Activated B cell treated with CpG ODN at 0.5 μM for 24 hours (primary cell): ENCODE measurements around the gene COL4A1. TPM values are rescaled to one million over a fixed set of nuclear protein-coding genes. Genes with fewer than 3 reads are reported as not detected.

Experiments
- ATAC-seq: fragments of 200-7000 bp; cut with Tn5 transposase; one replicate; pipeline ENCODE4 v1.10.0; 2021; ENCODE audit warnings: low read depth, mild to moderate bottlenecking, moderate library complexity
- CTCF ChIA-PET: fragments of 350-600 bp; sonication (Branson Sonifier 250); formaldehyde crosslinking; loops from one replicate; lab custom pipeline; 2021; ENCODE audit warnings: antibody characterized with exemption; lab: Charles Lee
- POLR2A ChIA-PET: fragments of 350-600 bp; sonication (Branson Sonifier 250); formaldehyde crosslinking; loops from one replicate; lab custom pipeline; 2021; ENCODE audit warnings: antibody characterized with exemption; lab: Charles Lee
- DNase-seq: peaks from one replicate; pipeline ENCODE4 v3.0.0; 2022
- H3K27ac Mint-ChIP-seq: one replicate; pipeline ENCODE4 v1.8.0; 2020; ENCODE audit warnings: mixed read lengths
- H3K27me3 Mint-ChIP-seq: one replicate; pipeline ENCODE4 v1.8.0; 2021; ENCODE audit warnings: mixed read lengths
- H3K36me3 Mint-ChIP-seq: one replicate; pipeline ENCODE4 v1.8.0; 2021; ENCODE audit warnings: low read depth, mixed read lengths
- H3K4me1 Mint-ChIP-seq: one replicate; pipeline ENCODE4 v1.8.0; 2021; ENCODE audit warnings: mixed read lengths
- H3K4me3 Mint-ChIP-seq: one replicate; pipeline ENCODE4 v1.8.0; 2020; ENCODE audit warnings: mild to moderate bottlenecking, mixed read lengths
- H3K9me3 Mint-ChIP-seq: one replicate; pipeline ENCODE4 v1.8.0; 2020; ENCODE audit warnings: mixed read lengths
- CTCF ChIP-seq: fragments of 200-600 bp; IDR thresholded peaks from one replicate; pipeline ENCODE4 v1.8.0; 2022; ENCODE audit warnings: antibody characterized with exemption, mild to moderate bottlenecking
- intact Hi-C: fragments of 100-400 bp; cut with micrococcal nuclease; formaldehyde crosslinking; loops from one replicate; pipeline ENCODE4 v1.15.1; 2024
- total RNA-seq: library from RNA; stranded (reverse); gene quantifications from 2 replicates; pipeline ENCODE4 v1.2.3, GENCODE V29; 2022

The COL4A1 gene
- total RNA-seq, 1 donor from 2014 or later: not detected

- no peak for TF ChIP-seq CTCF
- ChIA-PET POLR2A (no interaction called here), CTCF (no interaction called here)
- no peaks in the 10 kb centered on the region for H3K36me3 Mint-ChIP-seq
- H3K4me3 Mint-ChIP-seq: no peak overlapping the region
- ATAC-seq (no peak), DNase-seq (no peak)
- intact Hi-C loops: no loop called here
- H3K27me3 Mint-ChIP-seq: no peaks in the 10 kb centered on the region
- no peaks in the 10 kb centered on the region for H3K4me1 Mint-ChIP-seq
- peaks cover 3% of the 10 kb centered on the region for H3K9me3 Mint-ChIP-seq
- no peak overlapping the region for H3K27ac Mint-ChIP-seq
These were observed 56.6 kb downstream of the COL4A1 start for GRCh38 chr13:110250258-110250891.

GRCh38 chr13:110249326-110249725 lies 57.6 kb downstream of the COL4A1 start:
- Mint-ChIP-seq H3K27me3 (no peaks in the 10 kb centered on the region), H3K4me3 (no peak overlapping the region), H3K27ac (no peak overlapping the region), H3K36me3 (no peaks in the 10 kb centered on the region), H3K9me3 (no peaks in the 10 kb centered on the region), H3K4me1 (no peaks in the 10 kb centered on the region)
- ChIA-PET POLR2A (no interaction called here), CTCF (no interaction called here)
- no peak for TF ChIP-seq CTCF
- ATAC-seq (no peak), DNase-seq (no peak)
- intact Hi-C loops: no loop called here

- H3K9me3 Mint-ChIP-seq: no peaks in the 10 kb centered on the region
- ATAC-seq: no peak
- DNase-seq: no peak
- intact Hi-C loops: no loop called here
- H3K27ac Mint-ChIP-seq: no peak overlapping the region
- TF ChIP-seq CTCF: no peak
- ChIA-PET POLR2A (no interaction called here), CTCF (no interaction called here)
- no peaks in the 10 kb centered on the region for H3K27me3 Mint-ChIP-seq
- H3K4me1 Mint-ChIP-seq: no peaks in the 10 kb centered on the region
- no peaks in the 10 kb centered on the region for H3K36me3 Mint-ChIP-seq
- no peak overlapping the region for H3K4me3 Mint-ChIP-seq
These were observed 58.4 kb downstream of the COL4A1 start for GRCh38 chr13:110248449-110249143.

- ATAC-seq (no peak), DNase-seq (no peak)
- ChIA-PET CTCF (no interaction called here), POLR2A (interaction anchor here (0.7 kb wide), 1 partner anchor 28 kb away, joined by 4 read pairs; no protein-coding TSS in a partner anchor)
- H3K27ac Mint-ChIP-seq: no peak overlapping the region
- TF ChIP-seq CTCF: no peak
- intact Hi-C loops: no loop called here
- H3K4me1 Mint-ChIP-seq: no peaks in the 10 kb centered on the region
- no peak overlapping the region for H3K4me3 Mint-ChIP-seq
- H3K36me3 Mint-ChIP-seq: no peaks in the 10 kb centered on the region
- no peaks in the 10 kb centered on the region for H3K9me3 Mint-ChIP-seq
- no peaks in the 10 kb centered on the region for H3K27me3 Mint-ChIP-seq
These were observed 60.4 kb downstream of the COL4A1 start for GRCh38 chr13:110246530-110246929.

GRCh38 chr13:110245416-110245899 lies 61.5 kb downstream of the COL4A1 start:
- Mint-ChIP-seq H3K4me1 (no peaks in the 10 kb centered on the region), H3K4me3 (no peak overlapping the region), H3K9me3 (no peaks in the 10 kb centered on the region), H3K27ac (no peak overlapping the region), H3K27me3 (no peaks in the 10 kb centered on the region), H3K36me3 (no peaks in the 10 kb centered on the region)
- no peak for DNase-seq
- ATAC-seq: no peak
- ChIA-PET CTCF (no interaction called here), POLR2A (no interaction called here)
- TF ChIP-seq CTCF: no peak
- intact Hi-C loops: no loop called here
